Measurements from ENCODE around the gene ZNF677.
"Not testable (repeated sequence)": the region's sequence is repeated elsewhere in the genome, so short reads cannot be mapped to it uniquely, and the experiment has no call there.

Gene ZNF677

GRCh38 chr19:53193535-53194222, 61.0 kb downstream of the ZNF677 start:
- in situ Hi-C loops (cut with MboI; ENCODE audit: low sequenced_read_pairs), result no loop called here

- in situ Hi-C loops (cut with MboI; ENCODE audit: low sequenced_read_pairs), result no loop called here
Observed at GRCh38 chr19:53192771-53193534, 61.7 kb downstream of the ZNF677 start, which contains the start of gene ZNF665. ZNF665 (minus strand) TSS chr19:53193358; CDS start chr19:53182898, 10,460 bp downstream.

GRCh38 chr19:53190253-53190652, 64.4 kb downstream of the ZNF677 start:
- in situ Hi-C loops (cut with MboI; ENCODE audit: low sequenced_read_pairs), result no loop called here

GRCh38 chr19:53189691-53190198, 64.9 kb downstream of the ZNF677 start:
- in situ Hi-C loops (cut with MboI; ENCODE audit: low sequenced_read_pairs), result not testable (repeated sequence)
